IMR-90 (cell line): ENCODE data around the gene ANTXR1. TPM values are rescaled to one million over a fixed set of nuclear protein-coding genes. Genes with fewer than 3 reads are reported as not detected.

Experiments used
- ATAC-seq: fragments of 200-7000 bp; cut with Tn5 transposase; 2 replicates; pipeline ENCODE4 v1.9.1; 2020; ENCODE audit warnings: low read depth, mild to moderate bottlenecking, moderate library complexity
- BruUV-seq: library from RNA; stranded (reverse); fragments of 400-500 nt; replicated peaks from 2 replicates; lab custom pipeline; 2021; lab: Mats Ljungman, UMichigan
- CTCF ChIA-PET: fragments of 300-600 bp; formaldehyde crosslinking; extraction: SDS; loops from one replicate; lab custom pipeline; 2021; ENCODE audit warnings: antibody characterized with exemption; lab: Yijun Ruan, JAX
- POLR2A ChIA-PET: fragments of 300-600 bp; sonication (Branson Sonifier 250); formaldehyde crosslinking; loops from one replicate; lab custom pipeline; 2022; ENCODE audit warnings: antibody characterized with exemption; ENCODE audit not compliant: unreplicated experiment; lab: Charles Lee
- DNase-seq: peaks from one replicate; pipeline ENCODE4 v3.0.0; 2013
- H2AFZ ChIP-seq: replicated peaks from 2 replicates; pipeline ENCODE3; 2013; ENCODE audit warnings: low read length, mild to moderate bottlenecking; ENCODE audit not compliant: poor library complexity
- H2AK5ac ChIP-seq: 2 replicates; pipeline ENCODE4 v1.6.1; 2013; ENCODE audit warnings: low read depth, low read length, inconsistent platforms
- H2AK9ac ChIP-seq: replicated peaks from 2 replicates; pipeline ENCODE3; 2013; ENCODE audit warnings: mild to moderate bottlenecking, low read depth, low read length, moderate library complexity; ENCODE audit not compliant: poor library complexity
- H2BK120ac ChIP-seq: 2 replicates; pipeline ENCODE4 v1.6.1; 2013; ENCODE audit warnings: low read depth, low read length, inconsistent platforms
- H2BK15ac ChIP-seq: 3 replicates; pipeline ENCODE4 v1.6.1; 2013; ENCODE audit warnings: low read depth, low read length, inconsistent platforms
- H2BK20ac ChIP-seq: 2 replicates; pipeline ENCODE4 v1.6.1; 2013; ENCODE audit warnings: low read depth, mild to moderate bottlenecking, inconsistent platforms, low read length, moderate library complexity
- H2BK5ac ChIP-seq: 2 replicates; pipeline ENCODE4 v1.6.1; 2013; ENCODE audit warnings: mild to moderate bottlenecking, low read depth, low read length, inconsistent platforms; ENCODE audit not compliant: poor library complexity, severe bottlenecking
- H3K14ac ChIP-seq: replicated peaks from 2 replicates; pipeline ENCODE4 v1.6.1; 2013; ENCODE audit warnings: low read depth, low read length, inconsistent platforms
- H3K18ac ChIP-seq: 2 replicates; pipeline ENCODE4 v1.6.1; 2013; ENCODE audit warnings: low read depth, low read length, control low read depth
- H3K23ac ChIP-seq: 2 replicates; pipeline ENCODE4 v1.6.1; 2013; ENCODE audit warnings: low read depth, low read length, inconsistent platforms
- H3K27ac ChIP-seq: 2 replicates; pipeline ENCODE4 v1.5.1; 2013; ENCODE audit warnings: mild to moderate bottlenecking, control low read depth, low read length; ENCODE audit not compliant: insufficient read depth
- H3K27me3 ChIP-seq: 2 replicates; pipeline ENCODE4 v1.6.1; 2013; ENCODE audit warnings: low read length; ENCODE audit not compliant: control insufficient read depth, insufficient read depth
- H3K36me3 ChIP-seq: 2 replicates; pipeline ENCODE4 v1.6.1; 2013; ENCODE audit warnings: low read length, mixed read lengths; ENCODE audit not compliant: control insufficient read depth, insufficient read depth
- H3K4ac ChIP-seq: 2 replicates; pipeline ENCODE4 v1.6.1; 2013; ENCODE audit warnings: low read depth, low read length, inconsistent platforms
- H3K4me1 ChIP-seq: 2 replicates; pipeline ENCODE4 v1.6.1; 2013; ENCODE audit warnings: low read length, mixed read lengths; ENCODE audit not compliant: control insufficient read depth, insufficient read depth
- H3K4me2 ChIP-seq: 2 replicates; pipeline ENCODE4 v1.6.1; 2013; ENCODE audit warnings: low read depth, mild to moderate bottlenecking, control low read depth, low read length, moderate library complexity
- H3K4me3 ChIP-seq: 2 replicates; pipeline ENCODE4 v1.5.1; 2013; ENCODE audit warnings: low read depth, mild to moderate bottlenecking, control low read depth, low read length, moderate library complexity; ENCODE audit not compliant: insufficient read depth
- H3K56ac ChIP-seq: 2 replicates; pipeline ENCODE4 v1.6.1; 2013; ENCODE audit warnings: low read length, inconsistent platforms; ENCODE audit not compliant: insufficient read depth; ENCODE audit errors: extremely low read depth
- H3K79me1 ChIP-seq, 2 experiments: 2 replicates each; pipeline ENCODE4 v1.6.1; 2013; ENCODE audit warnings: low read length in 2 of 2, inconsistent platforms in 1 of 2, low read depth in 1 of 2
- H3K9ac ChIP-seq: 2 replicates; pipeline ENCODE4 v1.6.1; 2013; ENCODE audit warnings: low read depth, low read length, control low read depth
- H3K9me1 ChIP-seq: 2 replicates; pipeline ENCODE4 v1.6.1; 2013; ENCODE audit warnings: low read length, inconsistent platforms; ENCODE audit not compliant: insufficient read depth
- H3K9me3 ChIP-seq: 2 replicates; pipeline ENCODE4 v1.6.1; 2013; ENCODE audit warnings: low read length; ENCODE audit not compliant: control insufficient read depth, insufficient read depth
- H4K20me1 ChIP-seq: 2 replicates; pipeline ENCODE4 v1.6.1; 2013; ENCODE audit warnings: low read length, inconsistent platforms; ENCODE audit not compliant: insufficient read depth
- H4K5ac ChIP-seq: 2 replicates; pipeline ENCODE4 v1.6.1; 2013; ENCODE audit warnings: mild to moderate bottlenecking, low read depth, low read length, control low read depth
- H4K8ac ChIP-seq, 2 experiments: 2 replicates each; pipeline ENCODE4 v1.6.1; 2013; ENCODE audit warnings: low read depth in 2 of 2, low read length in 2 of 2, control low read depth in 1 of 2, inconsistent platforms in 1 of 2
- H4K91ac ChIP-seq: 2 replicates; pipeline ENCODE4 v1.6.1; 2013; ENCODE audit warnings: low read depth, low read length, inconsistent platforms; ENCODE audit not compliant: insufficient read depth
- CEBPB ChIP-seq: IDR thresholded peaks from 2 replicates; pipeline ENCODE4 v1.6.1; 2012; ENCODE audit warnings: low read depth, low read length, improper control_type of control experiment
- CHD1 ChIP-seq: IDR thresholded peaks from 2 replicates; pipeline ENCODE4 v1.6.1; 2012; ENCODE audit warnings: low read depth, low read length, improper control_type of control experiment
- FOS ChIP-seq: fragments of 150-350 bp; IDR thresholded peaks from 2 replicates; pipeline ENCODE4 v1.6.1; 2016; ENCODE audit warnings: low read depth, low read length
- MAFK ChIP-seq: IDR thresholded peaks from 2 replicates; pipeline ENCODE4 v1.6.1; 2012; ENCODE audit warnings: low read depth, low read length, improper control_type of control experiment
- MAZ ChIP-seq: IDR thresholded peaks from 2 replicates; pipeline ENCODE4 v1.6.1; 2012; ENCODE audit warnings: low read depth, mild to moderate bottlenecking, low read length, improper control_type of control experiment, moderate library complexity, borderline replicate concordance
- MXI1 ChIP-seq: IDR thresholded peaks from 2 replicates; pipeline ENCODE4 v1.6.1; 2012; ENCODE audit warnings: low read depth, mild to moderate bottlenecking, low read length, moderate library complexity, borderline replicate concordance
- NFE2L2 ChIP-seq: fragments of 150-350 bp; IDR thresholded peaks from 2 replicates; pipeline ENCODE4 v1.6.1; 2016; ENCODE audit warnings: low read depth, mild to moderate bottlenecking, low read length
- POLR2A ChIP-seq: IDR thresholded peaks from 2 replicates; pipeline ENCODE4 v1.6.1; 2012; ENCODE audit warnings: mild to moderate bottlenecking, low read depth, low read length
- RFX5 ChIP-seq: IDR thresholded peaks from 2 replicates; pipeline ENCODE4 v1.8.0; 2012; ENCODE audit warnings: low read depth, mild to moderate bottlenecking, low read length, moderate library complexity
- SMC3 ChIP-seq: fragments of 150-350 bp; IDR thresholded peaks from 2 replicates; pipeline ENCODE4 v1.6.1; 2016; ENCODE audit warnings: low read depth, mild to moderate bottlenecking, antibody characterized with exemption, low read length, moderate library complexity
- WGBS, 2 experiments: methylation state at CpG; one replicate each; pipeline versions ENCODE4 v1.1.5 to v1.1.7; 2013; ENCODE audit warnings: missing lambda C conversion rate in 2 of 2; ENCODE audit not compliant: insufficient read length in 1 of 2; ENCODE audit errors: extremely low coverage in 2 of 2; 5-methylcytosine and 5-hydroxymethylcytosine counted together
- dilution Hi-C: fragments of 300-500 bp; cut with HindIII; formaldehyde crosslinking; loops from one replicate; pipeline ENCODE4 v1.14.3; 2018; ENCODE audit warnings: low sequenced_read_pairs; ENCODE audit not compliant: unreplicated experiment
- in situ Hi-C: fragments of 300-500 bp; cut with MboI; formaldehyde crosslinking; loops from 3 replicates; pipeline ENCODE4 v1.14.3; 2019; ENCODE audit warnings: low sequenced_read_pairs, inconsistent platforms, mixed read lengths
- intact Hi-C: fragments of 100-400 bp; cut with micrococcal nuclease; formaldehyde crosslinking; loops from 2 replicates; pipeline ENCODE4 v1.10.0; 2022
- polyA plus RNA-seq, 3 experiments: library from polyadenylated mRNA; depleted of rRNA; stranded (reverse); fragments of >200 nt; gene quantifications; 2 replicates each; pipeline ENCODE4 v1.2.3, GENCODE V29; 2012; ENCODE audit warnings: low replicate concordance in 1 of 3
- total RNA-seq: library from RNA; depleted of rRNA; stranded (reverse); fragments of >200 nt; gene quantifications from 2 replicates; pipeline ENCODE4 v1.2.3, GENCODE V29; 2012
- TF ChIP-seq, protein P1 (sequence below): fragments of 150-350 bp; IDR thresholded peaks from 2 replicates; pipeline ENCODE4 v1.6.1; 2016; ENCODE audit warnings: low read depth, mild to moderate bottlenecking, low read length, moderate library complexity, borderline replicate concordance
- TF ChIP-seq, protein P2 (sequence below): conservative IDR thresholded peaks from 2 replicates; pipeline ENCODE4 v1.5.1; 2012; ENCODE audit warnings: mild to moderate bottlenecking, low read depth, low read length, improper control_type of control experiment
- TF ChIP-seq, protein P3 (sequence below): fragments of 150-350 bp; IDR thresholded peaks from 2 replicates; pipeline ENCODE4 v1.6.1; 2017; ENCODE audit warnings: mild to moderate bottlenecking, antibody characterized with exemption, low read length, low read depth

Gene ANTXR1
- total and polyA plus RNA-seq, 2 of the 4 experiments (the other 2 are of a cell fraction) = 27.2 to 36.9 TPM

DNA sequence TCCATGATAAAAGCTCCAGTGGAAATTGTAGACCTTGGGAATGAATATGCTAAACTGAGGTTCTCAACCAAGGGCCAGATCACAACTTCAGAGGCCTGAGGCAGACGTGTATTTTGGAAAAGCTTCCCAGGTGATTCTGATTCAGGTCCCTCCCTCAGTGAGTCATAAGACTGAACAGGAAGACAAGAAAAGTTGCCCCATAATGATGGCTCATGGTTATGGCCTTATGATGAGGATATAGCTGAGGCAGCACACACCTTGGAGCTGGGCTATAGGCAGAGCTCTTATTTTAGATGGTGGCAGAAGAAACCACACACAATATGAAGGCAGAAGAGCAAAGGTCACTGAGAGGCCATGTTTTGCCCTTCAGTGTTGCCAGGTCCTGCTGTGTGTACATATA is 9.6 kb downstream of the ANTXR1 start:
- intact Hi-C loops = no loop called here
- ATAC-seq = no peak

More for the DNA sequence above, 9.6 kb downstream of the ANTXR1 start:
- Histone ChIP-seq H2AFZ (no peak overlapping the region), H2BK15ac (no peak overlapping the region), H3K4ac (no peak overlapping the region), H2BK120ac (no peak overlapping the region), H4K5ac (no peak overlapping the region), H3K4me2 (no peak overlapping the region), H2AK5ac (no peak overlapping the region; the same call in 1 of the 2 replicates), H3K79me1 (peaks cover 62 to 91% of the 10 kb centered on the region in 2 experiments), H3K4me1 (peaks cover 21% of the 10 kb centered on the region), H2BK20ac (no peak overlapping the region), H3K27me3 (no peaks in the 10 kb centered on the region), H3K36me3 (peaks cover 14% of the 10 kb centered on the region; the same call in 1 of the 2 replicates), H3K27ac (no peak overlapping the region), H3K9ac (no peak overlapping the region), H3K4me3 (no peak overlapping the region), H4K8ac (no peak overlapping the region), H4K20me1 (peaks cover 94% of the 10 kb centered on the region), H2AK9ac (no peak overlapping the region), H3K14ac (no peak overlapping the region), H3K9me3 (no peaks in the 10 kb centered on the region), H3K23ac (no peak overlapping the region), H4K91ac (no peak overlapping the region), H3K18ac (no peak overlapping the region), H2BK5ac (no peak overlapping the region), H3K56ac (no peak overlapping the region), H3K9me1 (peaks cover 40% of the 10 kb centered on the region)
- in situ Hi-C loops = no loop called here
- no CpG with 5 or more reads among the region's 1 CpG for WGBS, 2 experiments
- no peak for DNase-seq
- ChIA-PET POLR2A (no interaction called here), CTCF (interaction anchor here (1.0 kb wide), 1 partner anchor 25 kb away, joined by 4 read pairs; no protein-coding TSS in a partner anchor)
- dilution Hi-C loops = loop anchor here (25.0 kb wide), 1 partner anchor 290 kb away; no protein-coding TSS in a partner anchor
- no TSS peak for BruUV-seq
- TF ChIP-seq CEBPB (no peak), RFX5 (no peak), SMC3 (no peak), POLR2A (no peak), CHD1 (no peak), MAFK (no peak), MAZ (no peak), MXI1 (no peak), FOS (no peak), NFE2L2 (no peak)
- TF ChIP-seq, protein P1, sequence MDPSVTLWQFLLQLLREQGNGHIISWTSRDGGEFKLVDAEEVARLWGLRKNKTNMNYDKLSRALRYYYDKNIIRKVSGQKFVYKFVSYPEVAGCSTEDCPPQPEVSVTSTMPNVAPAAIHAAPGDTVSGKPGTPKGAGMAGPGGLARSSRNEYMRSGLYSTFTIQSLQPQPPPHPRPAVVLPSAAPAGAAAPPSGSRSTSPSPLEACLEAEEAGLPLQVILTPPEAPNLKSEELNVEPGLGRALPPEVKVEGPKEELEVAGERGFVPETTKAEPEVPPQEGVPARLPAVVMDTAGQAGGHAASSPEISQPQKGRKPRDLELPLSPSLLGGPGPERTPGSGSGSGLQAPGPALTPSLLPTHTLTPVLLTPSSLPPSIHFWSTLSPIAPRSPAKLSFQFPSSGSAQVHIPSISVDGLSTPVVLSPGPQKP = no peak
- TF ChIP-seq, protein P2, sequence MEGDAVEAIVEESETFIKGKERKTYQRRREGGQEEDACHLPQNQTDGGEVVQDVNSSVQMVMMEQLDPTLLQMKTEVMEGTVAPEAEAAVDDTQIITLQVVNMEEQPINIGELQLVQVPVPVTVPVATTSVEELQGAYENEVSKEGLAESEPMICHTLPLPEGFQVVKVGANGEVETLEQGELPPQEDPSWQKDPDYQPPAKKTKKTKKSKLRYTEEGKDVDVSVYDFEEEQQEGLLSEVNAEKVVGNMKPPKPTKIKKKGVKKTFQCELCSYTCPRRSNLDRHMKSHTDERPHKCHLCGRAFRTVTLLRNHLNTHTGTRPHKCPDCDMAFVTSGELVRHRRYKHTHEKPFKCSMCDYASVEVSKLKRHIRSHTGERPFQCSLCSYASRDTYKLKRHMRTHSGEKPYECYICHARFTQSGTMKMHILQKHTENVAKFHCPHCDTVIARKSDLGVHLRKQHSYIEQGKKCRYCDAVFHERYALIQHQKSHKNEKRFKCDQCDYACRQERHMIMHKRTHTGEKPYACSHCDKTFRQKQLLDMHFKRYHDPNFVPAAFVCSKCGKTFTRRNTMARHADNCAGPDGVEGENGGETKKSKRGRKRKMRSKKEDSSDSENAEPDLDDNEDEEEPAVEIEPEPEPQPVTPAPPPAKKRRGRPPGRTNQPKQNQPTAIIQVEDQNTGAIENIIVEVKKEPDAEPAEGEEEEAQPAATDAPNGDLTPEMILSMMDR = no peak
- TF ChIP-seq, protein P3, sequence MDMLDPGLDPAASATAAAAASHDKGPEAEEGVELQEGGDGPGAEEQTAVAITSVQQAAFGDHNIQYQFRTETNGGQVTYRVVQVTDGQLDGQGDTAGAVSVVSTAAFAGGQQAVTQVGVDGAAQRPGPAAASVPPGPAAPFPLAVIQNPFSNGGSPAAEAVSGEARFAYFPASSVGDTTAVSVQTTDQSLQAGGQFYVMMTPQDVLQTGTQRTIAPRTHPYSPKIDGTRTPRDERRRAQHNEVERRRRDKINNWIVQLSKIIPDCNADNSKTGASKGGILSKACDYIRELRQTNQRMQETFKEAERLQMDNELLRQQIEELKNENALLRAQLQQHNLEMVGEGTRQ = no peak
